GM21723 (cell line): ENCODE measurements around the gene PHLDA2.

Experiments
- ATAC-seq: cut with Tn5 transposase; IDR thresholded peaks from one replicate; pipeline ENCODE4 v1.9.1; 2021; ENCODE audit warnings: mild to moderate bottlenecking, moderate library complexity; ENCODE audit not compliant: unreplicated experiment

PHLDA2 gene, protein sequence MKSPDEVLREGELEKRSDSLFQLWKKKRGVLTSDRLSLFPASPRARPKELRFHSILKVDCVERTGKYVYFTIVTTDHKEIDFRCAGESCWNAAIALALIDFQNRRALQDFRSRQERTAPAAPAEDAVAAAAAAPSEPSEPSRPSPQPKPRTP

GRCh38 chr11:2928605-2929530, at the start of gene PHLDA2:
PHLDA2 (minus strand) TSS chr11:2929420; CDS start chr11:2929364, 56 bp downstream.
- ATAC-seq: no peak

- no peak for ATAC-seq
Observed at GRCh38 chr11:2977113-2977512, 47.9 kb upstream of the PHLDA2 start.

DNA sequence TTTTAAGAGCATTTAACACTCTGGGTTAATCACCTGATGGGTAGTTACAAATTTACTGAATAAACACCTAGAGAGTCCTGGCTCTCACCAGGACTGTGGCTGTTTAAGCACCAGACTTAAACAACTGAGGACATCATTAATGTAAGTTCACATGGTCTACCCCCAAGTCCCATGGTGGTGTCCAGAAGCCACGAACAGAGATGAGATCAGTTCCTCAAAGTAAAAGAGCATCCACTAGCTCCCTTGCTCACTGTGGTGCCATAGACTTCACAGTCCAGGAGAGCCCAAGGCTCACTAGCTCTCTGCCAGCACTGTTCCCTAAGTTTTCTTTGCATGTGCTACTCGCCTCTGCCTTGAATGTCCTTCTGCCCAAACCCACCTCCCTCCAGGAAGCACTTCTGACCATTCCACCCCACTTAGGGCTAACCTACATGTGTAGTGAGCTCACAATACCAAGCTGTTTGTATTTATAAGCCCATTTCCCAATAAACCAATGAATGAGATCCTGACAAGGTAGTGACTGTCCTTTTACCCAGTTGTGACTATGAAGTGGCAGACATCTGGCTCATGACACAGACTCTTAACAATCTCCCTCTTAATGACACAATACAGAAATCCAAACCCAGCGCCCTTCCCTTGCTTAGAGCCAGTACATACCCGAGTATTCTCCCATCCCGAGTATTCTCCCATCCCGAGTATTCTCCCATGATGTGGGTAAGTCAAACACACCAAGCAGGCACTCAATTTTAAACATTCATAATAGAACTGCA, 47.3 kb upstream of the PHLDA2 start:
- ATAC-seq: no peak

- no peak for ATAC-seq
Observed at GRCh38 chr11:2975594-2975993, 46.4 kb upstream of the PHLDA2 start.

- ATAC-seq: no peak
Observed at GRCh38 chr11:2974272-2974671, 45.1 kb upstream of the PHLDA2 start.

- no peak for ATAC-seq
Observed at GRCh38 chr11:2968341-2968900, 39.2 kb upstream of the PHLDA2 start.

GRCh38 chr11:2964782-2965181, 35.6 kb upstream of the PHLDA2 start:
- no peak for ATAC-seq

DNA sequence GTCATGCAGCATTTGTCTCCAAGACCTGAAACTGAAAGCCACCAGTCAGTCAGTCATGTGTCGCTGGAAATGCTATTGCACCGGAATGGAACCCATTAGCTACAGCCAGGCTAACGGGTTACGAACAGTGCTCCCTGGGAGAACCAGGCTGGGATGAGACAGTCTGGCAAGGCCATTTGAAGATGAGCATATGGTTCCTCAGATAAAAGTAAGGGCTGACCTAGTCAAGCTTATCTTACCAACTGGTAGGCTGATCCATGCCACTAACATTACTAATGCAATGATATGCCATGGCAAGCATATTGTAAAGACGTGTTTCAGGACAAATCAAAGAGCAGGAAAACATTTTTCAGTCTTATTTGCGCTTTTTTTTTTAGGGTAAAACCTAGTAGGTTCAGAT, 34.5 kb upstream of the PHLDA2 start:
- ATAC-seq: no peak

DNA sequence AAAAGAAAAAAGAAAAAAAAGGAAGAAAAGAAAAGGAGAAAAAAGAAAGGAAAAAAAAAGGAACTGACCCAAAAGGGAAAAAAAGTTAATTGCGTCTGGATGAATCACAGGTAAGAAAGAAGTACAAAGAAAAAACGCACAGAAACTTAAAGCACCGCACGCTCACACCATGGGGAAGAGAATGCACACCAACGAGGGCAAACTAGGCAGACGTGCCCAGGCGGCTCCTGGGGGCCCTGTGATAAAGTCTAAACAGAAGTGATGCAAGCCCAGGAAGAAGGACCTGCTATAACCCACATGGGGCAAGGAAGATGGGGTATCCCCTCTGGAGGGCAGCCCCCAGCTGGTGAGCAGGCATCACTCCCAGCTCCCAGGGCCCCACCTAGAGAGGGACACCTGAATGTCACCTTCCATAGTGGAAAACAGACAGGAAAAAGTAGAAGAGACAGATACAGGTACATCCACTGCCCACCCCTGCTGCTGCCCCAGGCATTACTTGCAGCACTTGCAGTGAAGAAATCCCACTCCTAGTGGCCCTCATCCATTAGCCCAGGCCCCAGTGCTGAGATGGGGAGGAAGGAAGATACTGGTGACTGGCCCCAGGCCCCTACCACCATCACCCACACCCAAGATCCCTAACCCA, 34.0 kb upstream of the PHLDA2 start:
- no peak for ATAC-seq

DNA sequence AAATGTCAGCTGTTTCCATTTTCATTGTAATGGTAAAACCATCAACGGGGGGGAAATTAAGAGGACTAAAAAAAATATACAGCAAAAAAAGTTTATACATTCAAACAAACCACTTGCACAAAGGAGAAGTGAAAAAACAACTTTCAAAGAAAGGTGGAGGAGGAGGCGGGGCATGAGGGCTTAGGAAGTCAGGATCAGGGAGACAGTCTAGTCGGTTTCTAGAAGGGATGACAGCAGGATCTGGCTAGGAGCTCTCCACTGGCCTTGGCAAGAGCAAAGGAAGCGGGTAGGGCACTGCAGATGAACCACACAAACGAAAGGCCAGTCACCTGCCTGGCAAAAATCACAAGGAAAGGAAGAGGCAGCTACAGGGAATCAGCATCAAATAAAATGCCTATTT, 31.9 kb upstream of the PHLDA2 start:
- no peak for ATAC-seq

GRCh38 chr11:2960139-2960538, 30.9 kb upstream of the PHLDA2 start:
- no peak for ATAC-seq

DNA sequence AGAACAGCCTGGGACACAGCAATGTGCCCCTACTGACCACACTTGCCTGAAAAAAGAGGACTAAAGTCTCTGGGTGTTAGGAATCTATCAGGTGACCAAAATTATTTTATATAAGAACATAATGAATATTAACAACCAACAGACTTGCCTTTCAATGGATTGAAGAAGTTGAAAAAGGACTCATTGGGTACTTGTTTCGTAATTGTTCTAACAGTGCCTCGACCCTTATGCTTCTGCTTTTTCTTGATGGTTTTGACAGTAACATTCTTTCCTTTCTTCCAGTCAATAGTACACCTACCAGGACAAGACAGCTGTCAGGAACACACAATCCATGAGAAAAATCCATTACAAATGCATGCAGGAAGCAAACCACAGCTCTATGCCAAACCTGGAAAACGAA, 29.0 kb upstream of the PHLDA2 start:
- ATAC-seq: no peak

DNA sequence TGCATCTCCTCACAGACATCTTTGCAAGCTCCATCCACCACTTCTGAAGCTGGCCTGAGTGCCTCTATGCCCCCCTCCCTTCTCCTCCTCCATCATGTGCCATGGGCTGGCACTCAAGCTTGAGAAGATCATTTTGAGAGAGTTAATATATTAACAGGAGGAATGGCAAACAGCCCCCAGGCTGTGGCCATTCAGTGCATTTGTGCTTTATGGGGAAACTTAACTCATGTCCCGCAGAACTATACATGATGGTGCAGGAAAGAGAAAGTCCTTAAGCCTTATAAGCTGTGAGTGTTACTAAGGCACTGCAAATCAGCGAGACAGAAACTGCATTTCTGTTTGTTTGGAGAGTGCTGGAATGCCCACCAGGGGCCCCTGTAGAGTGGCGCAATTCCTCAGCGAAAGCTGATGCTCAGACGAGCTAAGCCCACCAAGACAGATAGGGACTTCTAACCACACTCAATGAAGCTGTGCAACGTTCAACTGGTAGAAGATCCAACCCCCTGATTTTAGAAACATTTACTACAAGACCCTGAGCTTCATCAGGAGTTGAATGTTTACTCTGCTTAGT, 26.8 kb upstream of the PHLDA2 start:
- no peak for ATAC-seq

- ATAC-seq: no peak
Observed at GRCh38 chr11:2954263-2954662, 25.0 kb upstream of the PHLDA2 start.

- no peak for ATAC-seq
Observed at GRCh38 chr11:2952290-2952689, 23.1 kb upstream of the PHLDA2 start.

GRCh38 chr11:2951231-2952110, 22.3 kb upstream of the PHLDA2 start:
- no peak for ATAC-seq

GRCh38 chr11:2950825-2951224, 21.6 kb upstream of the PHLDA2 start:
- no peak for ATAC-seq

DNA sequence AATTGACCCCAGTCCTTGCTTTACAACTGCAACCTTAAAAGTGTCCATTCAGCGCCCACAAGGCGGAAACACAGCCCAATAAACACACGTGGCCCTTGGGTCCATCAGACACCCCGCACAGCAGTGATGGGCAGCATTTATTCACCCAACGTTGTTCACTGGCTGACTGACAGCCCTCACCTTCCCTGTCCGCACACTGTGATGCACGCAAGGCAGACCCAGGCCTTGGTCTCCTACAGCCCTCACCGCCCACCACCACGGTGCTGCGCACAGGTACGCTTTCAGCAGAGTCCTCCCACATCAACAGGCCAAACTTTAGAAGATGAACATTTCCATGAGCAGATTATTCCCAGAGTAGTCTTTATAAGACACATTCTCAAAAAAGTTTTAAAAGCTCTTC, 20.7 kb upstream of the PHLDA2 start:
- ATAC-seq: no peak

DNA sequence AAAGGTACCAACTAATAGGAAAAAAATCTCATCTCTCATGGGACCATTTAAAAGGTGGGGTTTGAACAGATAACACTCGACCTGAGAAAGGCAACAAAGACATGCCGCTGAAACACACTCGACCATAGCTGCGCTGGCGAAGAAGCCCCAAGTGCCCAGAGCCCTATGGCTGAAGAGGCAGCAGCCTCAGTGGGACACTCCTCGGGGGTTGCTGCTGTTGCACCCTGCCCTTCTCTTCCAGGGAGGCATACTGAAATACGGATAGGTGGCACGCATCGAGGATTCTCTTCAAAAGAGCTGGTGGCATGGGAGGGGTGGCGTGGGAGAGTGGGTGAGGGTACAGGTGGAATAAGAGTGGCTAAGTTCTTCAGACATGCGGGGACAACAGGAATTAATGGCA, 18.5 kb upstream of the PHLDA2 start:
- ATAC-seq: no peak
